Activated naive CD8-positive, alpha-beta T cell (primary cell): Measurements from ENCODE around the gene DRAXIN.

Experiments used
- H3K27ac Mint-ChIP-seq: one replicate; pipeline ENCODE4 v1.8.0; 2021; ENCODE audit warnings: mixed read lengths
- H3K27me3 Mint-ChIP-seq: one replicate; pipeline ENCODE4 v1.8.0; 2021; ENCODE audit warnings: mixed read lengths
- H3K36me3 Mint-ChIP-seq: one replicate; pipeline ENCODE4 v1.8.0; 2021; ENCODE audit warnings: mixed read lengths
- H3K4me1 Mint-ChIP-seq: one replicate; pipeline ENCODE4 v1.8.0; 2021; ENCODE audit warnings: low read depth, mixed read lengths
- H3K4me3 Mint-ChIP-seq: one replicate; pipeline ENCODE4 v1.8.0; 2021; ENCODE audit warnings: mild to moderate bottlenecking, mixed read lengths
- H3K9me3 Mint-ChIP-seq: one replicate; pipeline ENCODE4 v1.8.0; 2021; ENCODE audit warnings: low read depth, mixed read lengths

DRAXIN gene

GRCh38 chr1:11671544-11672286, 19.8 kb upstream of the DRAXIN start:
- Mint-ChIP-seq H3K4me1 (no peaks in the 10 kb centered on the region), H3K36me3 (no peaks in the 10 kb centered on the region), H3K27ac (no peak overlapping the region), H3K27me3 (no peaks in the 10 kb centered on the region), H3K4me3 (no peak overlapping the region), H3K9me3 (no peaks in the 10 kb centered on the region)

GRCh38 chr1:11673089-11673769, 18.3 kb upstream of the DRAXIN start:
- Mint-ChIP-seq H3K4me3 (no peak overlapping the region), H3K27ac (no peak overlapping the region), H3K4me1 (no peaks in the 10 kb centered on the region), H3K9me3 (no peaks in the 10 kb centered on the region), H3K36me3 (no peaks in the 10 kb centered on the region), H3K27me3 (no peaks in the 10 kb centered on the region)

GRCh38 chr1:11674488-11674887, 17.0 kb upstream of the DRAXIN start:
- Mint-ChIP-seq H3K4me1 (peaks cover 7% of the 10 kb centered on the region), H3K27ac (no peak overlapping the region), H3K36me3 (no peaks in the 10 kb centered on the region), H3K9me3 (no peaks in the 10 kb centered on the region), H3K4me3 (no peak overlapping the region), H3K27me3 (no peaks in the 10 kb centered on the region)

- H3K9me3 Mint-ChIP-seq: no peaks in the 10 kb centered on the region
- H3K36me3 Mint-ChIP-seq: no peaks in the 10 kb centered on the region
- H3K27me3 Mint-ChIP-seq: no peaks in the 10 kb centered on the region
- no peak overlapping the region for H3K4me3 Mint-ChIP-seq
- H3K4me1 Mint-ChIP-seq: peaks cover 11% of the 10 kb centered on the region
- H3K27ac Mint-ChIP-seq: no peak overlapping the region
Observed at GRCh38 chr1:11675325-11675724, 16.2 kb upstream of the DRAXIN start.

GRCh38 chr1:11676386-11677103, 15.0 kb upstream of the DRAXIN start:
- Mint-ChIP-seq H3K4me3 (no peak overlapping the region), H3K4me1 (peaks cover 13% of the 10 kb centered on the region), H3K9me3 (no peaks in the 10 kb centered on the region), H3K27ac (no peak overlapping the region), H3K36me3 (no peaks in the 10 kb centered on the region), H3K27me3 (no peaks in the 10 kb centered on the region)

GRCh38 chr1:11678442-11678841, 13.1 kb upstream of the DRAXIN start:
- H3K4me3 Mint-ChIP-seq: peak overlapping the region; percentile 44
- no peaks in the 10 kb centered on the region for H3K36me3 Mint-ChIP-seq
- peaks cover 17% of the 10 kb centered on the region for H3K4me1 Mint-ChIP-seq
- no peak overlapping the region for H3K27ac Mint-ChIP-seq
- H3K9me3 Mint-ChIP-seq: no peaks in the 10 kb centered on the region
- H3K27me3 Mint-ChIP-seq: no peaks in the 10 kb centered on the region

- Mint-ChIP-seq H3K27ac (no peak overlapping the region), H3K27me3 (no peaks in the 10 kb centered on the region), H3K4me1 (peaks cover 17% of the 10 kb centered on the region), H3K4me3 (peak overlapping the region; percentile 88), H3K9me3 (no peaks in the 10 kb centered on the region), H3K36me3 (no peaks in the 10 kb centered on the region)
Observed at GRCh38 chr1:11680270-11681070, 11.0 kb upstream of the DRAXIN start.

- peak within 1 kb of the TSS; percentile 94 for H3K4me3 Mint-ChIP-seq
- H3K4me1 Mint-ChIP-seq: peaks cover 17% of the 10 kb centered on the region
- no peaks in the 10 kb centered on the region for H3K27me3 Mint-ChIP-seq
- no peaks in the 10 kb centered on the region for H3K36me3 Mint-ChIP-seq
- H3K9me3 Mint-ChIP-seq: no peaks in the 10 kb centered on the region
- H3K27ac Mint-ChIP-seq: peak within 1 kb of the TSS; percentile 93
Observed at GRCh38 chr1:11681071-11681771, 10.3 kb upstream of the DRAXIN start, which contains the start of gene MAD2L2. Gene MAD2L2 (minus strand): TSS chr1:11681148. CDS start chr1:11680601, 547 bp downstream.

GRCh38 chr1:11682287-11682771, 9.2 kb upstream of the DRAXIN start:
- H3K27me3 Mint-ChIP-seq: no peaks in the 10 kb centered on the region
- no peak overlapping the region for H3K27ac Mint-ChIP-seq
- H3K9me3 Mint-ChIP-seq: no peaks in the 10 kb centered on the region
- H3K4me3 Mint-ChIP-seq: peak overlapping the region; percentile 58
- H3K36me3 Mint-ChIP-seq: no peaks in the 10 kb centered on the region
- peaks cover 17% of the 10 kb centered on the region for H3K4me1 Mint-ChIP-seq

- Mint-ChIP-seq H3K4me3 (no peak overlapping the region), H3K9me3 (no peaks in the 10 kb centered on the region), H3K36me3 (no peaks in the 10 kb centered on the region), H3K27ac (no peak overlapping the region), H3K4me1 (peaks cover 17% of the 10 kb centered on the region), H3K27me3 (peaks cover 2% of the 10 kb centered on the region)
Observed at GRCh38 chr1:11682799-11683198, 8.7 kb upstream of the DRAXIN start.

- Mint-ChIP-seq H3K4me3 (no peak overlapping the region), H3K9me3 (no peaks in the 10 kb centered on the region), H3K27ac (no peak overlapping the region), H3K36me3 (no peaks in the 10 kb centered on the region), H3K4me1 (peaks cover 14% of the 10 kb centered on the region), H3K27me3 (peaks cover 5% of the 10 kb centered on the region)
Observed at GRCh38 chr1:11684070-11684469, 7.4 kb upstream of the DRAXIN start.

- no peak overlapping the region for H3K27ac Mint-ChIP-seq
- no peaks in the 10 kb centered on the region for H3K36me3 Mint-ChIP-seq
- H3K27me3 Mint-ChIP-seq: peaks cover 12% of the 10 kb centered on the region
- no peak overlapping the region for H3K4me3 Mint-ChIP-seq
- H3K4me1 Mint-ChIP-seq: peaks cover 10% of the 10 kb centered on the region
- H3K9me3 Mint-ChIP-seq: no peaks in the 10 kb centered on the region
Observed at GRCh38 chr1:11685210-11685752, 6.2 kb upstream of the DRAXIN start.

GRCh38 chr1:11688506-11688905, 3.0 kb upstream of the DRAXIN start:
- H3K4me1 Mint-ChIP-seq: peaks cover 21% of the 10 kb centered on the region
- peaks cover 16% of the 10 kb centered on the region for H3K27me3 Mint-ChIP-seq
- H3K9me3 Mint-ChIP-seq: no peaks in the 10 kb centered on the region
- H3K36me3 Mint-ChIP-seq: no peaks in the 10 kb centered on the region
- H3K27ac Mint-ChIP-seq: no peak overlapping the region
- no peak overlapping the region for H3K4me3 Mint-ChIP-seq
